Cardiac fibroblast (primary cell): ENCODE data around the gene TMSB10.
"Not testable (repeated sequence)": the region's sequence is repeated elsewhere in the genome, so short reads cannot be mapped to it uniquely, and the experiment has no call there.

Experiments
- DNase-seq, 2 donors: peaks; one replicate each; pipeline versions ENCODE4 v3.0.0 to v3.0.0-alpha.2; 2010; ENCODE audit warnings: low read depth in 2 of 2
- H3K4me3 ChIP-seq, 2 donors: replicated peaks in 1 of 2; 1 replicate in 1 of 2; 2 replicates in 1 of 2; pipeline ENCODE4 v1.5.1; 2011; ENCODE audit warnings: low read depth in 2 of 2, low read length in 2 of 2, mild to moderate bottlenecking in 2 of 2, moderate library complexity in 1 of 2
- TF ChIP-seq, protein P1 (sequence below): IDR thresholded peaks from one replicate; pipeline ENCODE4 v1.5.1; 2011; ENCODE audit warnings: low read depth, mild to moderate bottlenecking, low read length, inconsistent platforms

TMSB10 gene

DNA sequence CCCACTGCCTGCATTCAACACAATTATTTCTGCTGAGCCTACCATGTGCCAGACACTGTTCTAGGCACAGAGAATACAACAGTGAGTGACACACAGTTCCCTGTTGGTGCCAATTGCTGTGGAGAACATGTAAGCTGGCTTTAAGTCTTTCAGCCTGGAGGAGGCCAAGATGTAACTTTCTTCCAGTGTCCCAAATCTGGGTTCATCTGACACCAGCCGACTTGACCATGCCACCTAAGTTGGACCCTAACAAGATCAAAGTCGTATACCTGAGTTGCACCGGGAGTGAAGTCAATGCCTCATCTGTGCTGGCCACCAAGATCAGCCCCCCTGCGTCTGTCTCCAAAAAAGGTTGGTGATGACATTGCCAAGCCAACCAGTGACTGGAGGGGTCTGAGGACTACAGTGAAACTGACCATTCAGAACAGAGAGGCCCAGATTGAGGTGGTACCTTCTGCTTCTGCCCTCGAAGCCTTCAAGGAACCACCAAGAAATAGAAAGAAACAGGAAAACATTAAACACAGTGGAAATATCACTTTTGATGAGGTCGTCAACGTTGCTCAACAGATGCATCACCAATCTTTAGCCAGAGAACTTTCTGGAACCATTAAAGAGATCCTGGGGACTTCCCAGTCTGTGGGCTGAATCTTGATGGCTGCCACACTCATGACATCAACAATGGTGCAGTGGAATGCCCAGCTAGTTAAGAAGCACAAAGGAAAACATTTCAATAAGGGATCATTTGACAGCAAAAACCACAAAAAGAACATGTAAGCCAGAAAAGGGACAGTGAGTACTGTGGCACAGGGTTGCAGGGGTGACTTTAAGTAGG is 30.9 kb upstream of the TMSB10 start:
- no peak overlapping the region for H3K4me3 ChIP-seq
- TF ChIP-seq, protein P1, sequence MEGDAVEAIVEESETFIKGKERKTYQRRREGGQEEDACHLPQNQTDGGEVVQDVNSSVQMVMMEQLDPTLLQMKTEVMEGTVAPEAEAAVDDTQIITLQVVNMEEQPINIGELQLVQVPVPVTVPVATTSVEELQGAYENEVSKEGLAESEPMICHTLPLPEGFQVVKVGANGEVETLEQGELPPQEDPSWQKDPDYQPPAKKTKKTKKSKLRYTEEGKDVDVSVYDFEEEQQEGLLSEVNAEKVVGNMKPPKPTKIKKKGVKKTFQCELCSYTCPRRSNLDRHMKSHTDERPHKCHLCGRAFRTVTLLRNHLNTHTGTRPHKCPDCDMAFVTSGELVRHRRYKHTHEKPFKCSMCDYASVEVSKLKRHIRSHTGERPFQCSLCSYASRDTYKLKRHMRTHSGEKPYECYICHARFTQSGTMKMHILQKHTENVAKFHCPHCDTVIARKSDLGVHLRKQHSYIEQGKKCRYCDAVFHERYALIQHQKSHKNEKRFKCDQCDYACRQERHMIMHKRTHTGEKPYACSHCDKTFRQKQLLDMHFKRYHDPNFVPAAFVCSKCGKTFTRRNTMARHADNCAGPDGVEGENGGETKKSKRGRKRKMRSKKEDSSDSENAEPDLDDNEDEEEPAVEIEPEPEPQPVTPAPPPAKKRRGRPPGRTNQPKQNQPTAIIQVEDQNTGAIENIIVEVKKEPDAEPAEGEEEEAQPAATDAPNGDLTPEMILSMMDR = no peak
- peak; percentile 32 to 67 for DNase-seq

DNA sequence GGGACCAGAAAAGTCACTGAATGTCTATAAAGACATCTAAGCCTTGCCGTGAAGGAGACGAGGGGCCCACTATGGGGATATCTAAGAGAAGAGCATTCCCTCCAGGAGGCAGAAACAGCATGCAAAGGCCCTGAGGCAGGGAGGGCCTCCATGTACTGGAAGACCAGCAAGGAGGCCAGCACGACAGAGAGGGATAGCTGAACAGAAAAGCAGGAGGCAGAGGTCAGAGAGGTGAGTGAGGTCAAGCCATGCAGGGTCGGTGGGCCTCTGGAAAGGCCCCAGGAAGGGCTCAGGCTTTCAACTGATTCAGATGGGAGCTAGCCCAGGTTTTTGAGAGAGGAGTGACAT is 30.3 kb upstream of the TMSB10 start:
- no peak for DNase-seq
- TF ChIP-seq, protein P1 = no peak

DNA sequence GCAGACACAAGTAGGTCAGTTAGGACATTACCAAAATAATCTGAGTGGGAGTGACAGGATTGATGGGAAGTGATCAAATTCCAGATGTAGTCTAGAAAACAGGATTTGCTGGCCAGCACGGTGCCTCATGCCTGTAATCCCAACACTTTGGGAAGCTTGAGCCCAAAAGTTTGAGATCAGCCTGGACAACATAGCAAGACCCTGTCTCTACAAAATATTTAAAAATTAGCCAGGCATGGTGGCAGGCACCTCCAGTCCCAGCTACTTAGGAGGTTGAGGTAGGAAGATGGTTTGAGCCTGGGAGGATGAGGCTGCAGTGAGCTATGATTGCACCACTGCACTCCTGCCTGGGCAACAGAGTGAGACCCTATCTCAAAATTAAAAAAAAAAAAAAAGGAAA is 29.8 kb upstream of the TMSB10 start:
- H3K4me3 ChIP-seq = not testable (repeated sequence)

More for the DNA sequence above, 30.3 kb upstream of the TMSB10 start:
- no peak overlapping the region for H3K4me3 ChIP-seq

DNA sequence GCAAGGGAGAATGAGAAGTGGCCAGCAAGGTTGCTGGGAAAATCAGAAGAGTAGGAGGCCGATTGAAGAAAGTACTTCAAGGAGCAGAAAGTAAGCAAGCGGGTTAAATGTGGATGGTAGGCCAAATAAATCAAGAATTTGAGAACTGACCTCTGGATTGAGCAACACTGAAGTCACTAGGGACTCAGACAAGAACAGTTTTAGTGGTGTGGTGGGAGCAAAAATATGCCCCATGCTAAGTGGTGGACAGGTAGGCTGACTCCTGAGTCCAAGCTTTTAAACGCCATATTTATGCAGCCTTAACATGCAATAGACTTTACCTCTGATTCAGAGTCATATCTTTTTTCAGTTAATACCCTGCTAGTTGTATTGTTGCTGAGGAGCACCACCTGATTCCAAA is 29.1 kb upstream of the TMSB10 start:
- TF ChIP-seq, protein P1 = no peak
- no peak overlapping the region for H3K4me3 ChIP-seq
- no peak for DNase-seq

More for the DNA sequence above, 29.8 kb upstream of the TMSB10 start:
- DNase-seq = not testable (repeated sequence)

DNA sequence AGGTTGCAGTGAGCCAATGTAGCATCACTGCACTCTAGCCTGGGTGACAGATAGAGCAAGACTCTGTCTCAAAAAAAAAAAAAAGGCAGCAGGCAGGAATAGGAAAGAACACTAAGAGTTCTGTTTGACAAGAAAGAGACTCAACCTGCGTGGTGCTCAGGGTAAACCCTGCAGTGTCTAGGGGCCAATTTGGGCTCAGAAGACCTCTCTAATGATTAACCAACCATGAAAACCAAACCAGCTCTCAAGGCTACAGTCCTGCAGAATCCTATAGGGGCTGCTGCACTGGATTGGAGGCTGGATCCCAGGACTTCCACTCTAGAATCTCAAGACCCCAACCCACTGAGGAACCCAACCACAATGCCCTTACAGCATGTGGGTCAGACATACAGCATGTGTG is 27.0 kb upstream of the TMSB10 start:
- TF ChIP-seq, protein P1 = no peak
- DNase-seq = no peak
- H3K4me3 ChIP-seq = no peak overlapping the region

DNA sequence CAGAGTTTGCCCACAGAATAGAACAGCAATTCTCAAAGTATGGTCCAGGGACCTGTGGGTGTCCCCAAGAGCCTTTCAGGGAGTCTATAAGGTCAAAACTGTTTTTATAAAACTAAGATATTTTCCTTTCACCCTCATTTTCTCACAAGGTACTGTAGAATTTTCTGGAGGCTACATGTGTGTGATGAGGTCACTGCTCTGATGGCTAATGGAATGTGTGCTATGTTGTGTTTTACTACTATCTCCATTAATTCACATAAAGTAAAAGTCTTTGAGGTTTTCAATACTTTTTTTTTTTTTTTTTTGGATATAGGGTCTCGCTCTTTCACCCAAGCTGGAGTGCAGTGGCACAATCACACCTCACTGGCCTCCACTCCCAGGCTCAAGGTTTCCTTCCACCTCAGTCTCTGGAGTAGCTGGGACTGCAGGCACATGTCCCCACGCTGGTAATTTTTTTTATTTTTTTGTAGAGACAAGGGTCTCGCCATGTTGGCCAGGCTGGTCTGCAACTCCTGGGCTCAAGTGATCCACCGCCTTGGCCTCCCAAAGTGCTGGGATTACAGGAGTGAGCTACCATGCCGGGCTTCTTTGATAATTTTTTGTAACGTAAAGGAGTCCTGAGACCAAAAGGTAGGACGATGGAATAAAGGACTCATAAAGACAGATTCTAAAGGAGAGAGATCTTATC is 26.4 kb upstream of the TMSB10 start:
- TF ChIP-seq, protein P1 = no peak
- no peak overlapping the region for H3K4me3 ChIP-seq
- DNase-seq = no peak

DNA sequence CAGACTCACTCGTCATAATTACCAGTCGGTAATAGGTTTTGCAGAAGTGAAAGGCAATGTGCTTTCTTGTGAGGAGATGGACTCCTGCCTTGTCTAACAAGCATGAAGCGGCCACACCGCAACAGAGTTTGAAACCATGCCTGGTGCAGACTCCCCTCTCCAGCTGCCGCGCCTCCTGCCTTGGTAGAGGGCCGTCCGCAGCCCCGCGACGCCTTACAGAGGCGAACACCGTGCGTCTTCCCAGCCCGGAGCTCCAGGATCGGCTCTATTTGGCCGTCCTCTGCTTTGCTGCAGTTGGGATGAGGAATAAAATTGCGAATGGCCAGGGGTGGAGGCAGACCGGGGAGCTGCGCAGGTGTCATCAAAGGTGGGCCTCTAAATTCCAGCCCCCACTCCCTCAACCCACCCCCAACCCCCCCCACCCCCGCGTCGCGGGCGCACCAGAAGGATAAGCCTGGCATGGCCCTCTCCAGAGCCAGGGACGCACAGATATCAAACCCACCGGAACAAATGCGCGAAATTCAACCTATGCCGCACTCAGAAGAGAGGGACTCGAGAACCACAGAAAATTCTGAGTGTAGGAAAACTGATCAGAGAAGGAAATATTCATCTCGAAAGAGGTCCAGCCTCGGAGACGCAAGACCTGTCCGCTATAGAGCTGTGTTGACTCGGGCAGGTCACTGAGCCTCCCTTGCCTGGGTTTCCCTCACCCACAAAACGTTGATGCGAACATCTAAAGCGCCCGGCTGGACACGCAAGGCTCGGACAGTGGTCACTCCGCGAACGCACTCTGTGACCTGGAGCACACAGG is 25.7 kb upstream of the TMSB10 start:
- no peak for DNase-seq
- TF ChIP-seq, protein P1 = no peak
- peak overlapping the region; percentile 2 to 56 for H3K4me3 ChIP-seq
